GM12891 (cell line): ENCODE measurements around the gene SNCG.

ENCODE experiments used
- POLR2A ChIP-seq: IDR thresholded peaks from 2 replicates; pipeline ENCODE4 v1.6.1; 2011; ENCODE audit warnings: low read depth, low read length, control low read depth
- POLR2AphosphoS5 ChIP-seq: IDR thresholded peaks from 2 replicates; pipeline ENCODE4 v1.6.1; 2011; ENCODE audit warnings: low read depth, low read length, control low read depth
- TAF1 ChIP-seq: IDR thresholded peaks from 2 replicates; pipeline ENCODE4 v1.6.1; 2011; ENCODE audit warnings: low read depth, low read length, control low read depth

DNA sequence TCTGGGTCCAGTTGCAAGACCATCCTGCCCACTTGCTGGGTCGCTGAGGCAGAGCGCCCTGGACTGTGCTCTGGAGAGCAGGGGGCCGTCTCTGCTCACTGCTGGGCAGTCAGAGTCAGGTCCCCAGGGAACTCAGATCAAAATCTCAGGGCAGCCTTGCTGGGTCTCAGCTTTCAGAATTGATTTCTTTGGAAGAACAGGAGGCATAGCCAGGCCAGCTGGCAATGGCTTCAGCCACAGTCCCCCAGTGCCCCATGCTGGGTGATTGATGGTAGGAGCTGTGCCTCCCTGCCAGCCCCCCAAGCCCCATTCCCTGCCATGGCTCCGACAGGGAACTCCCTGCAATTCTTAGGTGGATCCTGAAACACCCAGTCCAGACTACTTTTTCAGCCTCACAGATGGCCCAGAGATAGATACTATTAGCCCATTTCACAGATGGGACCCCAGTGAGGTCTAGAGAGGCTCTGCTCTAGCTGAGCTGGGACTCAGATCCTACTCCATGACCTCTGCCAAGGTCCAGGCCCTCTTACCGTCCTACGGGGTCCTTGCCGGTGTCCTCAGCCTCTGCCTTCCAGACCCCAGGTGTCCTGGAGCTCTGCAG lies 1.5 kb upstream of the SNCG start:
- TF ChIP-seq POLR2A: no peak
- no peak for TF ChIP-seq POLR2AphosphoS5
- no peak for TF ChIP-seq TAF1
